GM12878 (cell line): ENCODE measurements around the gene PTPN20. TPM values are rescaled to one million over a fixed set of nuclear protein-coding genes. Genes with fewer than 3 reads are reported as not detected.

Source experiments
- ATAC-seq: fragments of 200-7000 bp; cut with Tn5 transposase; 3 replicates; pipeline ENCODE4 v1.9.1; 2020; ENCODE audit warnings: mild to moderate bottlenecking, moderate library complexity
- BruUV-seq: library from RNA; stranded (reverse); fragments of 400-500 nt; replicated peaks from 2 replicates; lab custom pipeline; 2021; lab: Mats Ljungman, UMichigan
- CTCF ChIA-PET: fragments of 300-600 bp; sonication (Branson Sonifier 250); formaldehyde crosslinking; extraction: SDS; loops from one replicate; lab custom pipeline; 2021; ENCODE audit warnings: inconsistent platforms; lab: Yijun Ruan, JAX
- POLR2A ChIA-PET: fragments of 350-600 bp; formaldehyde crosslinking; extraction: SDS; loops from one replicate; lab custom pipeline; 2021; ENCODE audit warnings: inconsistent platforms; lab: Charles Lee
- RAD21 ChIA-PET: fragments of 300-600 bp; sonication (Branson Sonifier 250); formaldehyde crosslinking; loops from one replicate; lab custom pipeline; 2023; ENCODE audit warnings: antibody characterized with exemption; ENCODE audit not compliant: unreplicated experiment; lab: Charles Lee
- SMC1A ChIA-PET: fragments of 300-600 bp; sonication (Branson Sonifier 250); formaldehyde crosslinking; loops from one replicate; lab custom pipeline; 2023; ENCODE audit not compliant: unreplicated experiment, uncharacterized antibody; lab: Charles Lee
- DNase-seq: peaks from one replicate; pipeline ENCODE4 v3.0.0-alpha.2; 2011; ENCODE audit warnings: low read depth, low spot score
- FAIRE-seq: peaks from 3 replicates; lab custom pipeline; 2011; peaks lifted over from hg19 to GRCh38; lab: Jason Lieb, UNC
- H2AFZ ChIP-seq: 2 replicates; pipeline ENCODE4 v1.6.0; 2011; ENCODE audit warnings: low read depth, low read length, control low read depth; ENCODE audit not compliant: control insufficient read depth
- H3K27ac ChIP-seq: 2 replicates; pipeline ENCODE4 v1.5.1; 2011; ENCODE audit warnings: control low read depth; ENCODE audit not compliant: control insufficient read depth, insufficient read depth
- H3K27me3 ChIP-seq, 2 experiments: replicated peaks in 1 of 2; 2 replicates each; pipeline versions ENCODE4 v1.6.0 to v1.6.1; 2011; ENCODE audit warnings: low read length in 1 of 2; ENCODE audit not compliant: control insufficient read depth in 2 of 2, insufficient read depth in 2 of 2
- H3K36me3 ChIP-seq, 2 experiments: 2 replicates each; pipeline ENCODE4 v1.5.1; 2011; ENCODE audit warnings: low read length in 1 of 2; ENCODE audit not compliant: control insufficient read depth in 2 of 2, insufficient read depth in 2 of 2
- H3K4me1 ChIP-seq: 2 replicates; pipeline ENCODE4 v1.6.1; 2011; ENCODE audit warnings: mild to moderate bottlenecking, low read length, moderate library complexity, mixed read lengths; ENCODE audit not compliant: control insufficient read depth, insufficient read depth
- H3K4me2 ChIP-seq: 2 replicates; pipeline ENCODE4 v1.6.0; 2011; ENCODE audit warnings: control low read depth; ENCODE audit not compliant: control insufficient read depth, insufficient read depth
- H3K4me3 ChIP-seq: fragments of 200-600 bp; sonication (generic); 2 replicates; pipeline ENCODE4 v1.5.1; 2016
- H3K79me2 ChIP-seq: 2 replicates; pipeline ENCODE4 v1.6.0; 2011; ENCODE audit warnings: low read length; ENCODE audit not compliant: control insufficient read depth, insufficient read depth
- H3K9ac ChIP-seq: 2 replicates; pipeline ENCODE4 v1.8.0; 2011; ENCODE audit warnings: low read length, control low read depth, mixed read lengths; ENCODE audit not compliant: control insufficient read depth, insufficient read depth
- H3K9me3 ChIP-seq: replicated peaks from 3 replicates; pipeline ENCODE4 v1.5.1; 2011; ENCODE audit warnings: mild to moderate bottlenecking, low read length; ENCODE audit not compliant: control insufficient read depth, insufficient read depth
- H4K20me1 ChIP-seq: 2 replicates; pipeline ENCODE4 v1.6.0; 2011; ENCODE audit not compliant: control insufficient read depth, insufficient read depth
- ESRRA ChIP-seq: IDR thresholded peaks from 2 replicates; pipeline ENCODE4 v1.6.1; 2012; ENCODE audit warnings: mild to moderate bottlenecking, low read length, improper control_type of control experiment
- FOXK2 ChIP-seq: fragments of 450-650 bp; IDR thresholded peaks from 2 replicates; pipeline ENCODE4 v1.6.1; 2017; ENCODE audit warnings: mild to moderate bottlenecking, moderate library complexity
- KDM1A ChIP-seq: fragments of 200-600 bp; sonication (generic); IDR thresholded peaks from 2 replicates; pipeline ENCODE4 v1.6.1; 2016; ENCODE audit warnings: borderline replicate concordance
- LARP7 ChIP-seq: fragments of 450-650 bp; IDR thresholded peaks from 2 replicates; pipeline ENCODE4 v1.6.1; 2017; ENCODE audit warnings: mild to moderate bottlenecking
- MTA2 ChIP-seq: fragments of 450-650 bp; IDR thresholded peaks from 2 replicates; pipeline ENCODE4 v1.6.1; 2016; ENCODE audit warnings: low read depth, mild to moderate bottlenecking, moderate library complexity
- RB1 ChIP-seq: fragments of 450-650 bp; formaldehyde crosslinking; IDR thresholded peaks from 2 replicates; pipeline ENCODE4 v1.6.1; 2017; ENCODE audit warnings: mild to moderate bottlenecking, borderline replicate concordance
- SIN3A ChIP-seq: IDR thresholded peaks from 2 replicates; pipeline ENCODE4 v1.6.1; 2012; ENCODE audit warnings: low read depth, low read length, improper control_type of control experiment
- SIX5 ChIP-seq: IDR thresholded peaks from 2 replicates; pipeline ENCODE4 v1.6.1; 2011; ENCODE audit warnings: mild to moderate bottlenecking, low read depth, low read length, moderate library complexity; ENCODE audit not compliant: severe bottlenecking
- TAF1 ChIP-seq: IDR thresholded peaks from 2 replicates; pipeline ENCODE4 v1.6.1; 2011; ENCODE audit warnings: mild to moderate bottlenecking, low read depth, low read length, borderline replicate concordance
- ZBED1 ChIP-seq: IDR thresholded peaks from 2 replicates; pipeline ENCODE4 v1.6.1; 2016; ENCODE audit warnings: borderline replicate concordance
- whole genome bisulfite sequencing: methylation state at CpG from one replicate; pipeline ENCODE4 v1.1.6; 2016; ENCODE audit warnings: low lambda C conversion rate; ENCODE audit not compliant: insufficient replicate concordance, insufficient coverage; ENCODE audit errors: missing lambda C conversion rate; 5-methylcytosine and 5-hydroxymethylcytosine counted together
- in situ Hi-C: fragments of 300-500 bp; cut with MboI; formaldehyde crosslinking; loops from 9 replicates; pipeline ENCODE4 v1.14.3; 2018; ENCODE audit warnings: mixed read lengths
- intact Hi-C: fragments of 100-400 bp; cut with micrococcal nuclease; formaldehyde crosslinking; loops from one replicate; pipeline ENCODE4 v1.14.2; 2022; ENCODE audit not compliant: unreplicated experiment
- polyA plus RNA-seq, 11 experiments: library from polyadenylated mRNA; depleted of rRNA in 4 of 11; unstranded in 6 of 11; stranded (reverse) in 5 of 11; fragments of >200 nt; fragmentation: Nextera tagmentation in 4 of 11; fragmentation: Illumina TruSeq in 1 of 11; extraction: Ambion mirVana in 4 of 11; extraction: Trizol in 1 of 11; gene quantifications; 1 replicate in 1 of 11; 2 replicates in 10 of 11; pipeline versions ENCODE4 v1.2.1 to v1.2.3, GENCODE V29; 2011 to 2016; ENCODE audit warnings: inconsistent platforms in 2 of 11, missing spikeins in 2 of 11, low read depth in 1 of 11
- total RNA-seq, 4 experiments: library from RNA; depleted of rRNA in 3 of 4; stranded (reverse); fragments of >200 nt in 3 of 4; fragmentation: Illumina TruSeq in 1 of 4; extraction: Trizol in 1 of 4; gene quantifications; 2 replicates each; pipeline versions ENCODE4 v1.2.1 to v1.2.3, GENCODE V29; 2013 to 2021
- TF ChIP-seq, protein P1 (sequence below): fragments of 450-650 bp; IDR thresholded peaks from 2 replicates; pipeline ENCODE4 v1.6.1; 2017; ENCODE audit warnings: low read depth, mild to moderate bottlenecking, moderate library complexity

Gene PTPN20
- total and polyA plus RNA-seq, 10 of the 15 experiments (the other 5 are each of a cell fraction or from before 2014, with no cell fraction given) = 0.04 to 3.4 (median 0.10) TPM; not detected in 4

GRCh38 chr10:47050618-47051455, 139.6 kb downstream of the PTPN20 start:
- Histone ChIP-seq H3K79me2 (no peaks in the 10 kb centered on the region), H3K4me3 (no peak overlapping the region), H3K4me2 (no peak overlapping the region), H3K9me3 (no peaks in the 10 kb centered on the region), H3K4me1 (no peaks in the 10 kb centered on the region), H4K20me1 (0 out of 2 replicates have a peak, but pooled peaks cover 2% of the 10 kb centered on the region), H2AFZ (no peak overlapping the region), H3K27me3 (peaks cover 0 to 2% of the 10 kb centered on the region in 2 experiments; a peak in 1 of 4 replicates), H3K9ac (no peak overlapping the region), H3K36me3 (no peaks in the 10 kb centered on the region), H3K27ac (no peak overlapping the region)
- ATAC-seq (no peak), FAIRE-seq (no peak), DNase-seq (no peak)
- ChIA-PET SMC1A (interaction anchor here (5.2 kb wide), 1 partner anchor 263 kb away, joined by 66 read pairs; no protein-coding TSS in a partner anchor), POLR2A (no interaction called here), RAD21 (interaction anchor here (0.6 kb wide), 1 partner anchor 10 kb away, joined by 3 read pairs; no protein-coding TSS in a partner anchor), CTCF (no interaction called here)
- 24% methylated on average over 16 of the region's 16 CpGs for WGBS
- TF ChIP-seq KDM1A (no peak), SIX5 (no peak), MTA2 (no peak), TAF1 (no peak), SIN3A (no peak), RB1 (no peak), FOXK2 (no peak), ZBED1 (no peak), LARP7 (no peak), ESRRA (no peak)
- TF ChIP-seq, protein P1, sequence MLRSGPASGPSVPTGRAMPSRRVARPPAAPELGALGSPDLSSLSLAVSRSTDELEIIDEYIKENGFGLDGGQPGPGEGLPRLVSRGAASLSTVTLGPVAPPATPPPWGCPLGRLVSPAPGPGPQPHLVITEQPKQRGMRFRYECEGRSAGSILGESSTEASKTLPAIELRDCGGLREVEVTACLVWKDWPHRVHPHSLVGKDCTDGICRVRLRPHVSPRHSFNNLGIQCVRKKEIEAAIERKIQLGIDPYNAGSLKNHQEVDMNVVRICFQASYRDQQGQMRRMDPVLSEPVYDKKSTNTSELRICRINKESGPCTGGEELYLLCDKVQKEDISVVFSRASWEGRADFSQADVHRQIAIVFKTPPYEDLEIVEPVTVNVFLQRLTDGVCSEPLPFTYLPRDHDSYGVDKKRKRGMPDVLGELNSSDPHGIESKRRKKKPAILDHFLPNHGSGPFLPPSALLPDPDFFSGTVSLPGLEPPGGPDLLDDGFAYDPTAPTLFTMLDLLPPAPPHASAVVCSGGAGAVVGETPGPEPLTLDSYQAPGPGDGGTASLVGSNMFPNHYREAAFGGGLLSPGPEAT = no peak
- in situ Hi-C loops (no loop called here), intact Hi-C loops (loop anchor here (10.0 kb wide), 1 partner anchor 46 kb away; no protein-coding TSS in a partner anchor)
- BruUV-seq = no TSS peak
